NCI-H2029 treated with DMSO at 0.1 percent for 48 hours (cell line): ENCODE measurements around the gene CROCC2.

Source experiments
- DNase-seq: peaks from one replicate; lab custom pipeline; 2025; lab: John Stamatoyannopoulos, UW

Gene CROCC2

DNA sequence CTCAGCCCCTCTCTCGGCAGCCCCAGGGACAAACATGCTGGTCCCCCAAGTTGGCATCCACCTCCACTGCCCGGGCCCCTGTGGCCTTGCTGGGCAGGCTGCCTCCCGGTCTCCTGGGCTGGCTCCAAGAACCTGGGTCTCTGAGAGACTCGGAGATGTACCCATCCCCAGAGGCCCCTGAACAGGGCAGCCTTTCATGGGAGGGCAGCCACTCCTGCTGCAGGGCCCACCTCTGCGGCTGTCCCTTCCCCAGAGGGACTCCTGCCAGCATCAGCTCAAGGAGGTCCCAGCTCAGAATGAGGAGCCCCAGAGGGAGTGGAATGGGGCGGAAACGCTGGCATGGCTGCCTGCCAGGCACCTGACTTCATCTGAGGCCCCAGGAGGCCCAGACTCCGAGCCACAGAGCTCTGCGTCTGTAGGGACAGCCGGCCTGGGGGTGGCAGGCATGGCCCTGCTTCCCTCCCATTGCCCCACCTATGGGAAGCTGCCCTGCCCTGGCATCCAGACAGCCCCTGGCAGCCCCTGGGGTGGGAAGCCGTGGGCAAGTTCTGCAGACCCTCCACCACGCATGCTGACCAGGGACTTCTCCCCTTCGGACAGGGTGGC, 857 bp upstream of the CROCC2 start:
- no peak for DNase-seq

DNA sequence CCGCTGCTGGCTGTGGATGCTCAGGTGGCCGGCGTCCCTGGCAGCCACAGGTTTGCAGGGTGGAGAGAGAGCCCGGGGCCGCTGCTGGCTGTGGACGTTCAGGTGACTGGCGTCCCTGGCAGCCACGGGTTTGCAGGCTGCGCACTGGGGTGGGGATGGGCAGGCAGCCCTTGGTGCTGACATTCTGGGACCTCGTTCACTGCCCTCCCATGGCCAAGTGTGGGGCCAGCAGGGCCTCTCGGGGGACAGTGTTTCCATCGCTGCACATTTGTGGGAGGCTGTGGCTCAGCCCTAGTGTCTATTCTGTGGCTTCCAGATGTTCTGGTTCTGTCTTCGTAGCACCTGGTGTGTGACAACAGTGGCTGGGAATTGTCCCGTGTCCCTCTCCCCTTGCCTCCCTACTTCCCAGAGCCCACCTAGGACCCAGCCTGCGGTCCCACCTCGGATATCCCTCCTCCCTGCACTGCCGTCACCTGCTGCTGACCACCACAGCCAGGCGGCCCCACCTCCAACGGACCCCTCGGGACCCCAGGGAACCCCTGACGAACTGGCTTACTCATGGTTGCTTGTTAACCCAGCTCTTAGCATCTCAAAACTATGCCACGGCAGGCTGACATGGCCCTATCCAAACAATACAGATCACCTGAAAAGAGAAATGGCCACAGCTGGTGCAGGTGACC, 915 bp downstream of the CROCC2 start:
- DNase-seq = no peak

DNA sequence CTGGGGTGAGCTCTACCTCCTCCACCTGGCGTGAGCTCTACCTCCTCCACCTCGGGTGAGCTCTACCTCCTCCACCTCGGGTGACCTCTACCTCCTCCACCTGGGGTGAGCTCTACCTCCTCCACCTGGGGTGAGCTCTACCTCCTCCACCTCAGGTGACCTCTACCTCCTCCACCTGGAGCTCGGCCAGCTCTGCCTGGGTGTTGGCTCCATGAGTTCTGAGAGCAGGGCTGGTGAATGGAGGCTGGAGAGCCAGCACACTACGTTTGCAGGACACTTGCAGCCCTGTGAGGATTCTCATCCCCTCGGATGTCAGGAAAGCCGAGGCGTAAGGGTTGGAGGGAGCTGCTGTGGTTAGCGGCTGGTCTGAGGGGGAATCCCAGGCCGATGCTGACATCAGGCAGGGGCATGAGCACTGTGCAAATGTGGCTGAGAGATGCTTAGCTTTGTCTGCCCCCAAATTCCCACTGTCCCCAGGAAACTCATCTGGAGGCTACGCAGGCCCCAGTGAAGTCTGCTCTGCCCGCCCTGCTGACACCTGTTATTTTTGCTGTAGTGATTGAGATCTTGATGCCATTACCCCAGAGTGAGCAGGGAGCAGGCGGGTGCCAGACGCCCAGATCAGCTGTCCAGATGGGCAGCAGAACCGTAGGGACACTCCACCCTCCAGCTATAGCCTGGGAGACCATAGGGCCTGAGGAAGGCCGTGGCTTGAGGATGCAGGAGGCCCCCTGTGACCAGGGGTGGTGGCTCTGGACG, 3.3 kb downstream of the CROCC2 start:
- no peak for DNase-seq

DNA sequence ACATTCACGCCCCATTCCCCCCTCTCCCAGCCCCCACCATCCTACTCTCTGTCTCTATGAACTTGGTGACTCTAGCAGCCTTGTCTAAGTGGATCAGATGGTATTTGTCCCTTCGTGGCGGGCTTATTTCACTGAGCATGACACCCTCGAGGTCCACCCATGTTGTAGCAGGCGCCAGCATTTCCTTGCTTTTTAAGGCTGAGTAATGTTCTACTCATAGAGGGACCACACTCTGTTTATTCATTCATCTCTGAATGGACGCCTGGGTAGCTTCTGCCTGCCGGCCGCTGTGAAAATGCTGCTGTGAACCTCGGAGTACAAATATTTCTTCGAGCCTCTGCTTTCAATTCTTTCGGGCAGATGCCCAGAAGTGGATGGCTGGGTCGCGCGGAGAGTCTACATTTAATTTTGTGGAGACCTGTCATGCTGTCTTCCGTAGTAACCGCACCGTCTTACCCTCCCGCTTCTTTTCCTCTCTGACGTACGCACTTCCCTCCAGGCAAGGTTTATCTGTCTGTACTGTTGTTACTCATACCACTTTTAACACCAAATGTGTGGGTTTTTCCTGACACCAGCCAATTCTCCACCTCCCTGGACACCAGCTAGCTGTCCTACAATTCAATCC, 5.6 kb downstream of the CROCC2 start:
- no peak for DNase-seq

DNA sequence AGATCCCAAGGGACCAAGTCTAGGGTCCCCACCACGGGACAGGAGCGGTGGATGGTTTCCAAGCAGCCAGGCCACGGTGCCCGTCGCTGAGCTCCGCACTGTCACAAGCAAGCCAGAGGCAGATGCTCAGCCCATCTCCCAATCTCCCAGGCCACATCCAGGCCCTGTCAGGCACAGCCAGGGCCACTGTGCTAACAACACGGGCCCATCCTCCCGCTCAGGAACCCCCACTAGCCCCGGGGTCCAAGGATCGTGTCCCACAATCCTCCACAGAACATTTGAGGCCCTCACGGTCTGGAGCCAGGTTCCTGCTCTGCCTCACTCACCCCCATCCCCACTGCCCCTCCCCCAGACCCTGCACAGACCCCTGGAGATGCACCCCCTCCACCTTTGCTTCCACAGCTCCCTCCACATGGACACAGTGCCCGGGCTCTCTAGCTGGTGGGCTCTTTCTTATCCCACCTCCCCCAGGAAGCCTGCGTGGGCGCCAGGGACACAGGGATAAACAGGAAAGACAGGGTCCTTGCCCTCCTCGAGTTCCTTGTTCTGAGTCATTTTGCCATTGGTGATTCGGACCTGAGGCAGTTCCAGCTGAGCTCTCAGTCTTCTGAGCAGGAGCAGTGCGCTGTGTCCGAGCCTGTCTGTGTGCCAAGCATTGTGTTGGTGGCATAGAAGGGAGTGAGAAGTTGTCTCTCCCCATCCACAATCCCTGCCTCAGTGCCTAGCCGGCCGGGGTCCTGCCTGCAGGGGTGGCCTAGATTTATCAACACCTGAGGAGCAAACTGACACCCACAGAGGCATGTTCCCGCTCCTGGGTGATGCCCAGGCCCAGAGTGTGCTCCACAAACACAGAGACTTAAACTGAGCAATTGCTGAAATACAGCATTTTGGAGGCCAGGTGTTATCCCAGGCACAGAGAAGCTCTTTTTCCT, 7.0 kb downstream of the CROCC2 start:
- DNase-seq = no peak

DNA sequence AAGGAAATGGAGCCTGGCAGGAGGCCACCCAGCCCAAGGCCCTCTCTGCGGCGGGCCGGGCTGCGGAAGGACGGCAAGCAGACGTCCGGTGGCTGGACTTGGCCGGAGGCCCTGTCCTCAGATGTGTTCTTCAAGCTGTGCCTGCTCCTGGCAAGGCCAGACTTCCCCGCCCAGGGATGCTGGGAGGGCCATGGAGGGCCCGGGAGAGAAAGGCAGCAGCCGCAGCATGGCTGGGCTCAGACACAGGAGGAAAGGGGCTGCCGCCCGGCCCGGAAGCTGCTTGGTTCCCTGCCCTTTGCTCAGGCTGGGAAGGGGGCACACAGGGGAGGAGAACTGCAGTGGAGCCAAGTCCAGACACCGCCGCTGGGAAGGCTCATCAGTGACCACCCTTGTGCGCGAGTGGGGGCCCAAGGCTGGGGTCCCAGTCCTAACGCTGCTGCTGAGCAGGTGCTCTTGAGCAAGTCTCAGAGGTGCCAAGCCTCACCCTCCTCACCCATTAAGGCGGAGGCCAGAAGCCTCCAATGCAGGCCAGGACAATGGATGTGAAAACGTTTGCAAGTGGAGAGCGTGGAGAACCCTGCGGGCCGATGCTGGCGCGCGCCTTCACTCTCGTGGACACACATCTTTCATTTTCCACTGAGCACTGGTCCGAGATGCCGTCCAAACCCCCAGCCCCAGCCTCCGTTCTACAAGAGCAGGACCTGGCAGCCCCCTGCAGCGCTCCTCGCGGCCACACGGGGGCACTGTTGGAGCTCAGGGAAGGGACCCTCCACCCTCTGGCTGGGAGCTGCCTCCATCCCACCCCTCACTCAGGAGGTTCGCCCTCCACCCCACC, 7.9 kb downstream of the CROCC2 start:
- DNase-seq = peak; percentile 7

DNA sequence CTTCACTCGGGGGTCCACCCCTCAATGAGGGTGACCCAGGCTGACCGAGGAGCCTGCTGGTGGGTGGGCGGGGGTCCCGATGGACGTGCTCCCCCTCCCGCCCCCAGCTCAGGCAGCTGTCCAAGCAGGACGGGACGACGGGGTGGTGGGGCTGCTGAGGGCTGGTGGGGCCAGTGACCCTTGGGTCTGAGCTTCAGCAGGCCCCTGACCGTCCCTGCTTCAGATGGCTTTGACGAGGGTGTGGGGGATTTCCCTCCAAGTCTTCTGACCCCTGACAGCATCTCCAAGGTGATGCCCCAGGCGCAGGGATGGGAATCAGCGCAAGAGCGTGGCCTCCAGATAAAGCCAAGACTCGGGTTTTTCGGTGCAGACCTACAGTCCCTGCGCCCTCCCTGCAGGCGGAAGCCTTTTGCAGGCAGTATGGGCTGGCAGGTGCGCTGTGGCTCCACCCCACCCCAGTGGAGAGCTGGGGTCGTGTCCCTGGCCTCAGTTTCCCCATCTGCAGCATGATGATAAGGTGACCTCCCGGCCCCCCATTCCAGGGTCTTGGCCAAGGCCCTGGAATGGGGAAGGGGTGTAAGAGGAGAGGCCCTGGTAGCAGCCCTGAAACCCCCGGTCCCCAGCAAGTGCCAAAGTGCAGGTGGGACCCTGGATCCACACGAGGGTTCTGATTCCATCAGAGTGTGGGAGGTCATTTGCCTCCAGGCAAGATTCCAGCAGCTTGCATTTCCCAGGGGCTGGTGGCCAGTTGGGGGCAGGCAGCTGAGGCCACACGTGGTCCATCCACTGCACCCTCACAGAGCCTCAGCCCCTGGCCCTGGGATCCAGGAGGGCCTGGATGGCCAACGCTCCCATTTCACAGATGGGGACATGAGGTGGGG, 8.7 kb downstream of the CROCC2 start:
- no peak for DNase-seq

DNA sequence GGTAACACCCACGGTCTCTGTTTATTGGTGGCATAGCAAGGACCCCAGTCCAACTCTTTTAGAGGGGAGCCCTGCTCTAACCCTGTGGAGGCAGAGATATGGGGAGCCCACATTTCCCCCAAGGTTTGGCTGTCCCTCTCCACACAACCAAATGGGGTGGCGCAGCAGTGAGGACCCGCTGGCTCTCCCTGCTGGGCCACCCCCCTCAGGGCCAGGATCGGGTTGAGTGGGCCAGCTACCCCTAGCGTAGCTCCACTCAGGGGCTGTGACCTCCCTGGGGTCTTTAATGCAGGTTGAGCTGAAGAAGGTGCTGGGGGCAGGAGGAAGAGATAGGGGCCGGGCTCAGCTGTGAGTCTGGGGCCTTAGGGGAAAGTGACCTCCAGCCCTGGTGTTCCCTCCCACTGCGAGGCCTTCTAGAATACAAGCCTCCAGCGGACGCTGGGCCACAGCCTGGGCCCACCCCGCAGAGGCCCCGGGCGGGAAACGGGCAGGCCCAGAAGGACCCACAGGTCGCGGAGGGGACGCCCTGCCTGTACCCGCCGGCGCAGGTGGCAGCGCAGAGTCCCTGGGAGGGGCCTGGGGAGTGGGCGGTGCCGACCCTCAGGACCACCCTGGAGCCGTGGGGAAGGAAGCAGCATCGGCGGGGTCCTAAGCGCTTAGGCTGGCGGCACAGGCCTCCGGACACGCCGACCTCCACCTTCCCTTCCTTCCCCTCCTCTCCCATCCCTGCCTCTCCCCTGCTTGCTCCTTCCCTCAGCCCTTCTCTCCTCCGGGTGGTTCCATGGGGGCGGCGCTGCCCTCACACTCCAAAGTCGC, 9.6 kb downstream of the CROCC2 start:
- no peak for DNase-seq

DNA sequence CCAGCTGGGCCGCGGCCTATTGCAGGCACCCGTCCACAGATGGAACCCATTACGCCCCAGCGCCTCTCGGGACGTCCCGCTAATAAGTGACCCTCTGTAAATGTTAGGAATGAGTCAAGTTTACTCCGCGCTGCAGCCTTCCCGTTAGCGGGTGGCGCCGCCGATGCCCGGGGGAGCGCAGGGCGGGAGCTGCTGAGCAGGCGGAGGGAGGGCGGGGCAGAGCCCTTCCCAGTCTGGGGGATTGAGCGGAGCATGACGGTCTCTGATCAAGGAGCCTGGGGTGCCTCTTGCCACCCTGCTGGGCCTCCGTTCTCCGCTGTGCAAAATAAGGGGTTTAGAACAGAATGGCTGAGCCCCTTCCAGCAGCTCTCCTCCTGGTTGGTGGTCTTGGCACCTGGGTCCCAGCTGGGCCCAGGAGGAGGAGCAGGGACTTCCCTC, 10.5 kb downstream of the CROCC2 start:
- DNase-seq = no peak

DNA sequence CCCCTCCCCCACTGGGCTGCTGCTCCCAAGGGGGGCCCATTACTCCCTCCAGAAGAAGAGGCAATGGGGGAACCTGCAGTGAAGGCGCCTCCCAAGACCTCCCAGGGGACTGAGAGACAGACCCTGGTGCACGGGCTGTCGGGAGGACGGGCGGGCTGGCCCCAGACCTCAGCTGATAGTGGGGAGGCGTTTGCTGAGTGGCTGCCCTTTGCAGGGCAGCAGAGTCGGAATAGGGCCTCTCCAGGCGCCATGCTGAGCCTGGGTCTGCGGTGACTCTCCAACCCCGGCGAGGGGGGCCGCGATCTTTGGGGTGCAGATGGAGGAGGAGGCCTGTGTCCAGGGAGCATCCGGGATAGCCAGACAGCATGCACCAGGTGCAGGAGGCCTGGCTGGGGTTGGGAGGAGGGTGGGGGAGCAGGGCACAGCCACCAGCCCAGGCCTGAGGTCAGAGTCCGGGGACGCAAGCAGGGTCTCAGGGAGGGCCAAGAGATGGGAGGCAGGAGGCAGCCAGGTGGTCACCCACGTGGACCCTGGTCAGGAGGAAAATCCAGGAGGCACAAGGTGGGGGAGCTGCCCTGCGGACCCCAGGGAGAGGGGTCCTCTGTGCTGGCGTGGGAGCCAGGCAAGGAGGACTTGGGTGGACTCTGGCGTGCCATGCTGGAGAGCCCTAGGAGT, 11.0 kb downstream of the CROCC2 start:
- DNase-seq = no peak

DNA sequence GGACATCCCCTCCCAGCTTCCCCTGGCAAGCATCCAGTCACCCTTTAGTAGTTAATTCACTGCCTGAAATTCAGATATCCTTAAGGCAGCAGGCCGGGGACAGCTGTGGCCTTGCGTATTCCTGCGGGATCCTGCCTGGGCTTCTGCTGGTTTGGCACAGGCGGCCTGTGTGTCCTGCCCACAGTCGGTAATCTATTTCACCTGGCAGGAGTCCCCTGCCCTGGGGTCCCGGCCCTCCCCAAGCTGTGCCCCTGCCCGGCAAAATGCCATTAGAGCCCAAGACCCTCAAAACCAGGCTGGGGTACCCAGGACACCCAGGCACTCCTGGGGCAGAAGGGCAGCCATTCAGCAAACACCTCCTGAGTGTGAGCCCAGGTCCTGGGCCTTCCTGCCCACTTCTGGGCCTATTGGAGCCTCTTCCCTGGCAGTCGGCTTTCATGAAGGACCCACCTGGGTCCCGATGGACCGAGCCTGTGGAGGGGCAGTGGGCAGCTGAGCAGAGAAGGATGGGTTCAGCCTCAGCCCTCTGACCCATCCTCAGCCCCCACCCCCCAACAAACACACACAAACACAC, 11.6 kb downstream of the CROCC2 start:
- no peak for DNase-seq

DNA sequence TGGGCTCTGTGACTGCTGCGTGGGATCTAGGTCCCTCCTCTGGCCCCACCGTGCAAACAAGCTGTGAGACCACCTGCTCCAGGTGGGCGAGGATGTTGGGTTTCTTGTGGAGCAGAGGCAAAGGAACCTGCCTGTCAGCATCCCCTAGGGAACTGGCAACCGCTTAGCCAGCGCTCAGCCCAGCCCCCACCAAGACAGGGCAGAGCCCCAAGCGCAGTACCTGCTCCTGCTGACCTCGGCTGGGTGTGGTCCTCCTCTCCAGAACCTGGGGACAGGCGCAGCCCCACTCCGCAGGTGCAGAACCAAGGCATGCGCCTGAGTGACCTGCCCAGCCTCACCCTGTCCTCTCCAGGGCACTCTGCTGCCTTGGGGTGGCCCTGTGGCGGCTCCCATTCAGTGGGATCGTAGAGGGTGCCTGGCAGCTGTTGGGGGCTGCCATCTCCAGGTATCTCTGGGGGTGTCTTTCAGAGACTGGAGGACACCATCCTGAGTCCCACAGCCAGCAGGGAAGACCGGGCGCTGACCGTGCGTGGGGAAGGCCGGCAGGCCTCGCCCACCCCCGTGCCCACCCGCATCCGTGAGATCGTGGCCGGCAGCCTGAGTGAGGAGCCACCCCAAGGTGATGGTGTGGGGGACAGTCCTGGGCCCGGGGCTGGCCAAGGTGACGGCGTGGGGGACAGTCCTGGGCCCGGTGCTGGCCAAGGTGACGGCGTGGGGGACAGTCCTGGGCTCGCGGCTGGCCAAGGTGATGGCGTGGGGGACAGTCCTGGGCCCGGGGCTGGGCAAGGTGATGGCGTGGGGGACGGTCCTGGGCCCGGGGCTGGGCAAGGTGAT, 12.3 kb downstream of the CROCC2 start:
- no peak for DNase-seq

DNA sequence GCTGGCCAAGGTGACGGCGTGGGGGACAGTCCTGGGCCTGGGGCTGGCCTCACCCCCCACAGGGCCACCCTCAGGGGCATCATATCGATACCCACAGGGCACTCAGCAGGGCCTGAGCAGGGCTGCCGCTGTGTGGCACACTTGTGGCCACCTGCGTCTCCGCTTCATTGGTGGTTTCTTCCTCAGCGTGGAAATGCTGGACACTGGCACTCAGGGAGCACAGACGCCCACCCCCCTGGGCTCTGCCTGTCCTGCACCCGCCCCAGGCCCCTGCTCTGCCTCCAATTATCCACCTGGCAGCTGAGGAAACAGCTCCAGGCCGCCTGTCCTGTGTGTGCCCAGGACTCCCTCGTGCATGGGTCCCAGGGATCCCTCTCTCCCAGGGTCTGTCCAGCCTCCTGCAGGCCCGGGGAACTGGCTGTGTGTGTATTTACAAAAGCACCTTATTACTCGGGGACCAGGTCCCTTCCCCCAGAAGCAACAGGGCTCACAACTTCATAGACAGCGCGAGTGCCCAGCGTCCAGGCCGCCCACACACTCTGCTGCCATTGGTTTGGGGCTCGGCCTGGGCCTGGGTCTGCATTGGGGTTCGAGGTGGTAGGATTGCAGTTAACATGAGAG, 13.1 kb downstream of the CROCC2 start:
- no peak for DNase-seq

DNA sequence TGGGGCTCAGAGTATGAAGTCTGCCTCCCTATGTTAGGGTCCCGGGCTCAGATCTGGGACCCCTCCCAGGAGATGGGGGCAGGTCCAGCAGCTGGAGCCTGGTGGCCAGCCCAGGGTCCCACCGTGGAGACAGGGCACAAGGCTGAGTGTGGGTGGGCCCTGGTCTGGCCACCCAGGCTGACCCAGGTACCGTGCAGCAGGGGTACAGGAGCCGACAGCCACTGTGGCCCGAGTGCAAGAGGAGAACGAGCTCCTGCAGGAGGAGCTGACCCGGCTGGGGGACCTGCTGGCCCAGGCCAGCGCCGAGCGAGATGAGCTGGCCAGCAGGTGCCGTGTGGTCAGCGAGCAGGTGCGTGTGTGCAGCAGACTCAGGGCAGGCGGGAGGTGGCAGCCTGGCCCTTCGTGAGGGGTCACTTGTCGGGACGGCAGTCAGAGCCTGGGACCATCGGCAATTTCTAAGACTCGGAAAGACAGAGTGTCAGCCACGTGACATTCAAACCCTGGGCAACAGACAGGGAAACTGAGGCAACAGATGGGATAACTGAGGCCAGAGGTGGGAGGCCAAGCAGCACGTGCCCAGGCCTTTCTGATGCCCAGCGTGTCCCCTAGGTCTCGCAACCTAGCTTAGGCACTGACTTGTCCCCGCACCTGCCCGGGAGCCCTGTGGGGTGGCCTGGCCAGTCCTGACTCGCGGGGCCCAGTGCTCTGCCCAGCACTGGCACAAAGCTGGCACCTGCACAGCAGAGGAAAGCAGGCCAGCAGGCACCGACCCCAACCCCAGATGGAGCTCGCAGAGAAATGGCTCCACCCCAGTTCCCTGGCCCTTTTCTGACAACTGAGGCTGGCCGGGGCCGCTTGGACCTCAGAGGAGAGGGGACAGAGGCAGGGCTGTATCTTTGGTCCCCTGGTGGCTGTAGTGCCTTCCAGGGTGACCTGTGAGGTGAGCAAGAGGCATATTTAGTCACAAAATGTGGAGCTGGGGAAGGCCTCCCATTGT, 13.9 kb downstream of the CROCC2 start:
- no peak for DNase-seq

DNA sequence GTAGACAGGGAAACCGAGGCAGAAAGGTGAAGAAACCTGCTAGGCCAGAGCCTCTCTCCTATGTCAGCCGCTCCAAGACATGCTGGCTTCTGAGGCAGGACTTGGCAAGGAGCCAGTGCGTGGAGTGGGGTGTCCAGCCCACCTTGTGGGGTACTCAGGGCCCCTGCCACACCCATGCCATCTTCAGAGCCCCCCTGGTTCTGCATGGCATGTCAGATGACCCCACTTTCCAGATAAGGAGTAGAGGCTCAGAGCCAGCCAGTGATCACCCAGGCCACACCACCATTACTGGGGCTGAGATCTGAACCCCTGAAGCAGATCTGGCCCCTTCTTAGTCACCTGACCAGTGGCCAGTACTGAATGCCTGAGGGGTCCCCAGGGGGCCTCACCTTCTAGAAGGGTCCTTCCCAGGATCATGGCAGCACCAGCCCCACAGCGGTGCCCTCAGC, 14.7 kb downstream of the CROCC2 start:
- DNase-seq = no peak
